K562 (cell line): ENCODE measurements around the gene LMOD1. TPM values are rescaled to one million over a fixed set of nuclear protein-coding genes. Genes with fewer than 3 reads are reported as not detected.

Experiments
- ATAC-seq: fragments of 200-7000 bp; cut with Tn5 transposase; 3 replicates; pipeline ENCODE4 v1.9.1; 2020; ENCODE audit warnings: moderate library complexity
- BruUV-seq: library from RNA; stranded (reverse); fragments of 400-500 nt; replicated peaks from 2 replicates; lab custom pipeline; 2021; lab: Mats Ljungman, UMichigan
- CTCF ChIA-PET: fragments of 300-600 bp; formaldehyde crosslinking; extraction: SDS; loops from one replicate; lab custom pipeline; 2021; ENCODE audit warnings: low intra/inter-chr PET ratio; lab: Yijun Ruan, JAX
- POLR2A ChIA-PET: fragments of 300-600, 350-650 bp; sonication (Branson Sonifier 250); formaldehyde crosslinking; extraction: SDS; loops from one replicate; lab custom pipeline; 2021; ENCODE audit warnings: antibody characterized with exemption, inconsistent platforms; lab: Yijun Ruan, JAX
- DNase-seq, 4 experiments: peaks; one replicate each; pipeline versions ENCODE4 v3.0.0 to v3.0.0-alpha.2; 2011 to 2018; ENCODE audit warnings: low spot score in 3 of 4, mixed read lengths in 3 of 4; ENCODE audit errors: extremely low read depth in 1 of 4
- FAIRE-seq: peaks from 2 replicates; lab custom pipeline; 2011; peaks lifted over from hg19 to GRCh38; lab: Jason Lieb, UNC
- H2AFZ ChIP-seq: 2 replicates; pipeline ENCODE4 v1.6.0; 2011; ENCODE audit warnings: low read depth, low read length, control low read depth, inconsistent platforms
- H3K27ac ChIP-seq: fragments of 200-600 bp; 3 replicates; pipeline ENCODE4 v1.8.0; 2011; ENCODE audit warnings: low read depth, mild to moderate bottlenecking, control low read depth, inconsistent platforms, low read length, moderate library complexity, mixed read lengths; ENCODE audit errors: extremely low read depth
- H3K27me3 ChIP-seq, 2 experiments: fragments of 300-600 bp in 1 of 2; 2 replicates in 1 of 2; 3 replicates in 1 of 2; pipeline versions ENCODE4 v1.6.0 to v1.8.0; 2011; ENCODE audit warnings: inconsistent platforms in 2 of 2, low read length in 2 of 2, mild to moderate bottlenecking in 1 of 2, mixed read lengths in 1 of 2, moderate library complexity in 1 of 2; ENCODE audit not compliant: control insufficient read depth in 2 of 2, insufficient read depth in 2 of 2
- H3K36me3 ChIP-seq: fragments of 300-600 bp; 3 replicates; pipeline ENCODE4 v1.8.0; 2011; ENCODE audit warnings: mild to moderate bottlenecking, low read length, inconsistent platforms; ENCODE audit not compliant: control insufficient read depth, insufficient read depth
- H3K4me1 ChIP-seq, 2 experiments: fragments of 200-600 bp in 1 of 2; replicated peaks in 1 of 2; 2 replicates in 1 of 2; 3 replicates in 1 of 2; pipeline versions ENCODE4 v1.5.1 to v1.8.0; 2011; ENCODE audit warnings: inconsistent platforms in 2 of 2, low read length in 2 of 2, mild to moderate bottlenecking in 1 of 2, mixed read lengths in 1 of 2, moderate library complexity in 1 of 2; ENCODE audit not compliant: control insufficient read depth in 2 of 2, insufficient read depth in 2 of 2
- H3K4me2 ChIP-seq: 2 replicates; pipeline ENCODE4 v1.6.1; 2011; ENCODE audit warnings: low read length, control low read depth, inconsistent platforms, mixed read lengths; ENCODE audit not compliant: insufficient read depth
- H3K4me3 ChIP-seq: fragments of 200-600 bp; sonication (generic), shearing (Covaris generic); 2 replicates; pipeline ENCODE4 v1.5.1; 2016; ENCODE audit warnings: control low read depth, inconsistent platforms
- H3K79me2 ChIP-seq: fragments of 200-600 bp; 3 replicates; pipeline ENCODE4 v1.8.0; 2011; ENCODE audit warnings: low read length, inconsistent platforms; ENCODE audit not compliant: control insufficient read depth, insufficient read depth
- H3K9ac ChIP-seq, 2 experiments: 2 replicates each; pipeline versions ENCODE4 v1.6.0 to v1.6.1; 2011; ENCODE audit warnings: low read depth in 2 of 2, low read length in 2 of 2, control low read depth in 1 of 2, inconsistent platforms in 1 of 2, mild to moderate bottlenecking in 1 of 2, mixed read lengths in 1 of 2; ENCODE audit not compliant: insufficient read depth in 1 of 2
- H3K9me1 ChIP-seq: one replicate; pipeline ENCODE4 v1.6.0; 2011; ENCODE audit warnings: inconsistent platforms, mild to moderate bottlenecking, low read length, moderate library complexity; ENCODE audit not compliant: control insufficient read depth, insufficient read depth
- H3K9me3 ChIP-seq: replicated peaks from 2 replicates; pipeline ENCODE4 v1.5.1; 2011; ENCODE audit warnings: low read depth, low read length, inconsistent platforms; ENCODE audit not compliant: control insufficient read depth, insufficient read depth
- H4K20me1 ChIP-seq: replicated peaks from 2 replicates; pipeline ENCODE4 v1.6.1; 2011; ENCODE audit warnings: low read length, inconsistent platforms, mixed read lengths; ENCODE audit not compliant: control insufficient read depth, insufficient read depth
- CXXC5 ChIP-seq: fragments of 250-450 bp; sonication (Bioruptor Pico); IDR thresholded peaks from 2 replicates; pipeline ENCODE4 v1.8.0; 2022; ENCODE audit warnings: inconsistent platforms, mild to moderate bottlenecking, moderate library complexity
- GTF2E2 ChIP-seq: fragments of 200-800 bp; sonication (Bioruptor generic); IDR thresholded peaks from 2 replicates; pipeline ENCODE4 v1.6.1; 2016; ENCODE audit warnings: missing genetic modification characterization, missing compliant biosample characterization
- IFI16 ChIP-seq: fragments of 250-450 bp; sonication (Bioruptor Pico); IDR thresholded peaks from 2 replicates; pipeline ENCODE4 v2.1.2; 2022; ENCODE audit warnings: mild to moderate bottlenecking, inconsistent platforms
- MEIS2 ChIP-seq: fragments of 450-650 bp; IDR thresholded peaks from 2 replicates; pipeline ENCODE4 v1.6.1; 2014; ENCODE audit warnings: mild to moderate bottlenecking; ENCODE audit not compliant: partially characterized antibody
- OTX1 ChIP-seq: fragments of 450-650 bp; formaldehyde crosslinking; IDR thresholded peaks from 2 replicates; pipeline ENCODE4 v1.4.0; 2022; ENCODE audit warnings: mild to moderate bottlenecking
- PRPF4 ChIP-seq: fragments of 200-400 bp; formaldehyde crosslinking; IDR thresholded peaks from one replicate; pipeline ENCODE4 v1.6.1; 2017; ENCODE audit warnings: low read length, low read depth, mild to moderate bottlenecking; ENCODE audit not compliant: insufficient read depth, poor library complexity, severe bottlenecking
- RREB1 ChIP-seq: fragments of 250-450 bp; sonication (Bioruptor Pico); IDR thresholded peaks from 2 replicates; pipeline ENCODE4 v1.4.0; 2020
- SNIP1 ChIP-seq: fragments of 450-650 bp; IDR thresholded peaks from 2 replicates; pipeline ENCODE4 v1.7.1; 2017; ENCODE audit warnings: low read depth, mild to moderate bottlenecking
- SRSF1 ChIP-seq: fragments of 200-400 bp; formaldehyde crosslinking; IDR thresholded peaks from 2 replicates; pipeline ENCODE4 v1.6.1; 2017; ENCODE audit warnings: mild to moderate bottlenecking, low read depth, low read length, moderate library complexity
- TAF7 ChIP-seq: fragments of 450-650 bp; IDR thresholded peaks from 2 replicates; pipeline ENCODE4 v1.6.1; 2016; ENCODE audit warnings: missing genetic modification characterization, missing compliant biosample characterization
- TRIM25 ChIP-seq: fragments of 450-650 bp; IDR thresholded peaks from 2 replicates; pipeline ENCODE4 v1.7.0; 2016; ENCODE audit warnings: borderline replicate concordance
- ZSCAN29 ChIP-seq: fragments of 450-650 bp; IDR thresholded peaks from 2 replicates; pipeline ENCODE4 v1.6.1; 2017
- WGBS: fragments of 100-300 bp; shearing (Covaris generic); methylation state at CpG from one replicate; pipeline ENCODE4 v1.1.6; 2016; ENCODE audit warnings: low coverage, mixed read lengths; ENCODE audit not compliant: insufficient coverage; ENCODE audit errors: missing lambda C conversion rate; 5-methylcytosine and 5-hydroxymethylcytosine counted together
- in situ Hi-C: fragments of 300-500 bp; cut with MboI; formaldehyde crosslinking; loops from 4 replicates; pipeline ENCODE4 v1.15.0; 2018; ENCODE audit warnings: inconsistent platforms, mixed read lengths
- intact Hi-C: fragments of 100-400 bp; cut with micrococcal nuclease; formaldehyde crosslinking; loops from 2 replicates; pipeline ENCODE4 v1.14.2; 2022
- polyA plus RNA-seq, 8 experiments: library from polyadenylated mRNA; depleted of rRNA in 4 of 8; stranded (reverse) in 5 of 8; unstranded in 3 of 8; fragments of >200 nt; fragmentation: Nextera tagmentation in 2 of 8; fragmentation: Illumina TruSeq in 1 of 8; extraction: Ambion mirVana in 2 of 8; extraction: Trizol in 1 of 8; gene quantifications; 2 replicates each; pipeline versions ENCODE4 v1.2.1 to v1.2.3, GENCODE V29; 2011 to 2014; ENCODE audit warnings: inconsistent platforms in 1 of 8, missing spikeins in 1 of 8
- total RNA-seq, 7 experiments: library from RNA; depleted of rRNA in 6 of 7; stranded (reverse); fragments of >200 nt in 6 of 7; fragmentation: Illumina TruSeq in 2 of 7; extraction: Trizol in 2 of 7; gene quantifications; 2 replicates each; pipeline versions ENCODE4 v1.2.1 to v1.2.3, GENCODE V29; 2011 to 2021; ENCODE audit warnings: low replicate concordance in 1 of 7
- TF ChIP-seq, protein P1 (sequence below): fragments of 250-450 bp; sonication (Bioruptor Pico); IDR thresholded peaks from 2 replicates; pipeline ENCODE4 v1.8.0; 2022; ENCODE audit warnings: inconsistent platforms, mild to moderate bottlenecking, moderate library complexity, borderline replicate concordance

The LMOD1 gene
- total and polyA plus RNA-seq, 9 of the 15 experiments (the other 6 are each of a cell fraction or from before 2014, with no cell fraction given): 0.03 to 0.54 (median 0.38) TPM; not detected in 1

GRCh38 chr1:201914456-201915235 lies 31.7 kb downstream of the LMOD1 start:
- WGBS: 56% methylated on average over 14 of the region's 14 CpGs
- Histone ChIP-seq H3K4me1 (peaks cover 15 to 18% of the 10 kb centered on the region in 2 experiments), H3K9me1 (no peaks in the 10 kb centered on the region), H3K27ac (no peak overlapping the region), H3K27me3 (no peaks in the 10 kb centered on the region), H2AFZ (no peak overlapping the region), H3K9me3 (no peaks in the 10 kb centered on the region), H3K4me3 (no peak overlapping the region), H3K9ac (no peak overlapping the region; a peak in 1 of 4 replicates), H4K20me1 (no peaks in the 10 kb centered on the region), H3K36me3 (no peaks in the 10 kb centered on the region), H3K79me2 (no peaks in the 10 kb centered on the region), H3K4me2 (no peak overlapping the region)
- in situ Hi-C loops: no loop called here
- intact Hi-C loops: no loop called here
- POLR2A ChIA-PET: interaction anchor here (0.5 to 1.4 kb wide), 3 partner anchors 22 to 419 kb away, joined by 3 to 4 read pairs (median 3); no protein-coding TSS in a partner anchor
- ATAC-seq: no peak
- no peak for FAIRE-seq
- no TSS peak for BruUV-seq
- CTCF ChIA-PET: interaction anchor here (0.5 kb wide), 1 partner anchor 244 kb away, joined by 3 read pairs; no protein-coding TSS in a partner anchor
- DNase-seq: no peak
- no peak for TF ChIP-seq GTF2E2 (tag)
- TF ChIP-seq, protein P1, sequence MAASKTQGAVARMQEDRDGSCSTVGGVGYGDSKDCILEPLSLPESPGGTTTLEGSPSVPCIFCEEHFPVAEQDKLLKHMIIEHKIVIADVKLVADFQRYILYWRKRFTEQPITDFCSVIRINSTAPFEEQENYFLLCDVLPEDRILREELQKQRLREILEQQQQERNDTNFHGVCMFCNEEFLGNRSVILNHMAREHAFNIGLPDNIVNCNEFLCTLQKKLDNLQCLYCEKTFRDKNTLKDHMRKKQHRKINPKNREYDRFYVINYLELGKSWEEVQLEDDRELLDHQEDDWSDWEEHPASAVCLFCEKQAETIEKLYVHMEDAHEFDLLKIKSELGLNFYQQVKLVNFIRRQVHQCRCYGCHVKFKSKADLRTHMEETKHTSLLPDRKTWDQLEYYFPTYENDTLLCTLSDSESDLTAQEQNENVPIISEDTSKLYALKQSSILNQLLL (CRISPR knock-in tag): no peak
- no peak for TF ChIP-seq RREB1
- TF ChIP-seq IFI16 (CRISPR knock-in tag): no peak
- TF ChIP-seq PRPF4: no peak
- no peak for TF ChIP-seq TAF7
- no peak for TF ChIP-seq OTX1
- no peak for TF ChIP-seq SRSF1
- TF ChIP-seq CXXC5 (CRISPR knock-in tag): no peak
- no peak for TF ChIP-seq SNIP1
- TF ChIP-seq MEIS2: no peak
- no peak for TF ChIP-seq TRIM25
- no peak for TF ChIP-seq ZSCAN29
